ENCODE data around the gene LMF1. TPM values are rescaled to one million over a fixed set of nuclear protein-coding genes. Genes with fewer than 3 reads are reported as not detected.

The LMF1 gene
- total RNA-seq, 2 donors from 2014 or later: 86.1 to 87.5 TPM

GRCh38 chr16:932831-933330, 37.9 kb downstream of the LMF1 start:
- TF ChIP-seq POLR2AphosphoS5 (IDR thresholded peaks at IDR 0.05) (no peak), CTCF (IDR thresholded peaks at IDR 0.05) (no peak), POLR2A (IDR thresholded peaks at IDR 0.05) (no peak)
- WGBS: 82% methylated on average over 21 of the region's 21 CpGs
- intact Hi-C loops (cut with DNase I): no loop called here
- Histone ChIP-seq H3K27ac (no peak overlapping the region), H3K27me3 (replicated peaks; ENCODE audit: insufficient read depth) (no peaks in the 10 kb centered on the region), H3K4me3 (no peak overlapping the region), H3K4me1 (replicated peaks) (no peaks in the 10 kb centered on the region), H3K9me3 (no peaks in the 10 kb centered on the region), H3K36me3 (no peaks in the 10 kb centered on the region)
- no peak for DNase-seq (ENCODE audit: low spot score)

- intact Hi-C loops (cut with DNase I): no loop called here
- WGBS: 89% methylated on average over 39 of the region's 44 CpGs
- Histone ChIP-seq H3K27me3 (replicated peaks; ENCODE audit: insufficient read depth) (no peaks in the 10 kb centered on the region), H3K36me3 (no peaks in the 10 kb centered on the region), H3K9me3 (no peaks in the 10 kb centered on the region), H3K27ac (no peak overlapping the region), H3K4me3 (no peak overlapping the region), H3K4me1 (replicated peaks) (no peaks in the 10 kb centered on the region)
- no peak for TF ChIP-seq POLR2A (IDR thresholded peaks at IDR 0.05)
- no peak for TF ChIP-seq POLR2AphosphoS5 (IDR thresholded peaks at IDR 0.05)
- no peak for TF ChIP-seq CTCF (IDR thresholded peaks at IDR 0.05)
- no peak for DNase-seq (ENCODE audit: low spot score)
Measured at GRCh38 chr16:931626-932500, 38.9 kb downstream of the LMF1 start.

- intact Hi-C loops (cut with DNase I): no loop called here
- Histone ChIP-seq H3K36me3 (no peaks in the 10 kb centered on the region), H3K4me1 (replicated peaks) (no peaks in the 10 kb centered on the region), H3K9me3 (no peaks in the 10 kb centered on the region), H3K27ac (no peak overlapping the region), H3K27me3 (replicated peaks; ENCODE audit: insufficient read depth) (no peaks in the 10 kb centered on the region), H3K4me3 (no peak overlapping the region)
- no peak for DNase-seq (ENCODE audit: low spot score)
- WGBS: 93% methylated on average over 21 of the region's 21 CpGs
- TF ChIP-seq CTCF (IDR thresholded peaks at IDR 0.05): no peak
Measured at GRCh38 chr16:931171-931570, 39.6 kb downstream of the LMF1 start.

- WGBS: 94% methylated on average over 17 of the region's 17 CpGs
Measured at GRCh38 chr16:930511-930910, 40.3 kb downstream of the LMF1 start.

More at GRCh38 chr16:930511-930910, 40.3 kb downstream of the LMF1 start:
- intact Hi-C loops (cut with DNase I): no loop called here
- Histone ChIP-seq H3K4me3 (no peak overlapping the region), H3K36me3 (no peaks in the 10 kb centered on the region), H3K27me3 (replicated peaks; ENCODE audit: insufficient read depth) (no peaks in the 10 kb centered on the region), H3K27ac (no peak overlapping the region), H3K9me3 (no peaks in the 10 kb centered on the region), H3K4me1 (replicated peaks) (no peaks in the 10 kb centered on the region)
- TF ChIP-seq CTCF (IDR thresholded peaks at IDR 0.05) (no peak), POLR2AphosphoS5 (IDR thresholded peaks at IDR 0.05) (no peak), POLR2A (IDR thresholded peaks at IDR 0.05) (no peak)
- DNase-seq (ENCODE audit: low spot score): no peak

All from prostate gland (tissue), 2 donors.